Stimulated activated memory B cell treated with anti-CD40 and anti-IgM and Interleukin-4, amounts not matched to agents 10 μg/mL and 1 μg/mL and 100 μg/mL, for 72 hours (primary cell): ENCODE data around the gene ANKS1B.
"Not testable (repeated sequence)": the region's sequence is repeated elsewhere in the genome, so short reads cannot be mapped to it uniquely, and the experiment has no call there.

Source experiments
- ATAC-seq: fragments of 150-1000 bp; cut with Tn5 transposase; 2 replicates; pipeline ENCODE4 v1.10.0; 2021
- H3K27ac Mint-ChIP-seq: one replicate; pipeline ENCODE4 v1.8.0; 2022; ENCODE audit warnings: mild to moderate bottlenecking, mixed read lengths
- H3K27me3 Mint-ChIP-seq: one replicate; pipeline ENCODE4 v1.8.0; 2022; ENCODE audit warnings: mixed read lengths
- H3K36me3 Mint-ChIP-seq: one replicate; pipeline ENCODE4 v1.8.0; 2022; ENCODE audit warnings: mixed read lengths
- H3K4me1 Mint-ChIP-seq: one replicate; pipeline ENCODE4 v1.8.0; 2022; ENCODE audit warnings: mixed read lengths
- H3K4me3 Mint-ChIP-seq: one replicate; pipeline ENCODE4 v1.8.0; 2022; ENCODE audit warnings: mild to moderate bottlenecking, moderate library complexity, mixed read lengths
- H3K9me3 Mint-ChIP-seq: one replicate; pipeline ENCODE4 v1.8.0; 2022; ENCODE audit warnings: mixed read lengths

Gene ANKS1B

GRCh38 chr12:99374023-99374422 lies 610.7 kb downstream of the ANKS1B start:
- H3K4me1 Mint-ChIP-seq = no peaks in the 10 kb centered on the region
- ATAC-seq = no peak
- H3K27me3 Mint-ChIP-seq = no peaks in the 10 kb centered on the region
- H3K4me3 Mint-ChIP-seq = no peak overlapping the region
- no peaks in the 10 kb centered on the region for H3K36me3 Mint-ChIP-seq
- peaks cover 4% of the 10 kb centered on the region for H3K9me3 Mint-ChIP-seq
- H3K27ac Mint-ChIP-seq = no peak overlapping the region

- no peak overlapping the region for H3K4me3 Mint-ChIP-seq
- no peak for ATAC-seq
- no peaks in the 10 kb centered on the region for H3K36me3 Mint-ChIP-seq
- peaks cover 7% of the 10 kb centered on the region for H3K9me3 Mint-ChIP-seq
- no peaks in the 10 kb centered on the region for H3K4me1 Mint-ChIP-seq
- no peak overlapping the region for H3K27ac Mint-ChIP-seq
- H3K27me3 Mint-ChIP-seq = no peaks in the 10 kb centered on the region
Measured at GRCh38 chr12:99372257-99372920, 612.3 kb downstream of the ANKS1B start.

GRCh38 chr12:99370421-99371138 lies 614.2 kb downstream of the ANKS1B start:
- Mint-ChIP-seq H3K36me3 (no peaks in the 10 kb centered on the region), H3K9me3 (peaks cover 7% of the 10 kb centered on the region), H3K27me3 (no peaks in the 10 kb centered on the region), H3K27ac (no peak overlapping the region), H3K4me1 (no peaks in the 10 kb centered on the region), H3K4me3 (no peak overlapping the region)
- ATAC-seq = no peak

GRCh38 chr12:99367181-99367580 lies 617.6 kb downstream of the ANKS1B start:
- no peaks in the 10 kb centered on the region for H3K36me3 Mint-ChIP-seq
- no peak overlapping the region for H3K27ac Mint-ChIP-seq
- no peaks in the 10 kb centered on the region for H3K27me3 Mint-ChIP-seq
- no peak overlapping the region for H3K4me3 Mint-ChIP-seq
- peaks cover 7% of the 10 kb centered on the region for H3K9me3 Mint-ChIP-seq
- H3K4me1 Mint-ChIP-seq = no peaks in the 10 kb centered on the region
- no peak for ATAC-seq

DNA sequence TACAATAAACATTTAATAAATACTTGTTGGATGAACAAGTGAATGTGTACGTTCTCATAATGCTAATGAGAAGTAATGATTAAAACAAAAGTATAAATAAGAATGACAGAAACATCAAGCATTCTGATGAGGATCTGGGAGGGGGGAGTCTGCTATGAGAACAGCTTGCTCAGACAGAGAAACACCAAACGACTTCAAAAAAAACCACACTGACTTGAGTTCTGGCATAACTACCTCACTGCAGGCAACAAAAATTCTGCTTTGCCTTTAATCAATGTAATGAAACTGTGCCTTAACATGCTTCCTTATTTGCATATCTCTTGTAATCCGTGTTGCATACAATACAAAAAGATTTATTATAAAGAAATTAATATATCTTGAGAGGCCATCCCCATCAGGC lies 632.5 kb downstream of the ANKS1B start:
- no peak for ATAC-seq
- H3K9me3 Mint-ChIP-seq = no peaks in the 10 kb centered on the region
- H3K36me3 Mint-ChIP-seq = no peaks in the 10 kb centered on the region
- H3K4me1 Mint-ChIP-seq = no peaks in the 10 kb centered on the region
- H3K27ac Mint-ChIP-seq = no peak overlapping the region
- no peak overlapping the region for H3K4me3 Mint-ChIP-seq
- no peaks in the 10 kb centered on the region for H3K27me3 Mint-ChIP-seq

DNA sequence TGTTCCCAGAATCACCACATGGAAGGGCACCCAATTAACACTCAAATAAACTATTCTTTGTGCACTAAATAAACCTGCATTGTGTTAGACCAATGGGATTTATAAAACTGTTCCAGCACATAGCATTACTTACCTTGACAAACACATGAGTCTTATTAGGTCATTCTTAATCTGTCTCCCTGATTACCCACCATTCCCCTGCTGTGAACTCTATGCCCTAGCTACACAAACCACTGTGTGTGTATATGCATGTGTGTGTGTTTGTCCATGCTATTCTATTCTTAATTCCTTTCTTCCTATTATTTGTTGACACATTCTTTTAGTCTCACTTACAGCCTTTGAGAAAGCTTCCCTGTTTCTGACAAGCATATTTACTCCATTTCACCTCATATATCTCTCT lies 640.8 kb downstream of the ANKS1B start:
- H3K4me1 Mint-ChIP-seq = no peaks in the 10 kb centered on the region
- ATAC-seq = no peak
- no peak overlapping the region for H3K4me3 Mint-ChIP-seq
- peaks cover 6% of the 10 kb centered on the region for H3K9me3 Mint-ChIP-seq
- H3K27ac Mint-ChIP-seq = no peak overlapping the region
- H3K36me3 Mint-ChIP-seq = no peaks in the 10 kb centered on the region
- no peaks in the 10 kb centered on the region for H3K27me3 Mint-ChIP-seq

GRCh38 chr12:99339663-99340062 lies 645.1 kb downstream of the ANKS1B start:
- Mint-ChIP-seq H3K27me3 (no peaks in the 10 kb centered on the region), H3K9me3 (peaks cover 2% of the 10 kb centered on the region), H3K27ac (no peak overlapping the region), H3K36me3 (no peaks in the 10 kb centered on the region), H3K4me1 (no peaks in the 10 kb centered on the region), H3K4me3 (no peak overlapping the region)
- no peak for ATAC-seq

DNA sequence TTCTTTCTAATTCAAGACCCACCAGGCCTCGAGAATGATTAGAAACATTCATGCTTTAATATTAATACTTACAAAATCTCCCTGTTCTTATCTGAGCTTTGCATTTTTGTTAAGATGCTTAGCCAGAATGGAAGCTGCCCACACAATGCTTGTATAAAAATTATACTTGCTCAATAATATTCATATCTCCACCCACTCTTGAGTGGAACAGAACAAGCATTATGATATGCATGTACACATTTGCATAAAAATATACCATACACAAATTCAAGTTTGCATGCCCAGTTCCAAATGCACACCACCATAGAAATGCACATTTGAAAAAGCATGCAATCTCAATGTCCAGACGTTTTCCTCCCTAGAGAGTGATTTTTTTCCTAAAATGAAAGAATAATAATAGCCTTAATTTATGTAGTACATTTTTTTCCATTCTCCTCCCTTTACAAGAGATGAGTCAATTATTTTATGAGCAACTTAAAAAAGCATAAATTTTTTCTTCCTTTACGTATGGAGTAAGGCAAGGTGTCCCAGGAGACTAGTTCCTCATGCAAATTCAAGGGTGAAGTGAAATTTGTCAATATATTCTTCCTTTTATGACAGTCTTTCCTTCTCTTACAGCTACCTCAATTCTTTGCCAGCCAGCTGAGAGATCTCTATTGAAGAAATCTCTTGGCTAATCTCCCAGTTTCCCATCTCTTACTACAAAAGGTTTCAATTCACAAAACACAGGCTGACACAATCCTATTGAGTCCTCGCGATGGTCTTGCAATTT lies 650.3 kb downstream of the ANKS1B start:
- no peaks in the 10 kb centered on the region for H3K36me3 Mint-ChIP-seq
- H3K27me3 Mint-ChIP-seq = no peaks in the 10 kb centered on the region
- peaks cover 5% of the 10 kb centered on the region for H3K9me3 Mint-ChIP-seq
- H3K27ac Mint-ChIP-seq = no peak overlapping the region
- H3K4me1 Mint-ChIP-seq = no peaks in the 10 kb centered on the region
- no peak for ATAC-seq
- H3K4me3 Mint-ChIP-seq = no peak overlapping the region

GRCh38 chr12:99332936-99333591 lies 651.7 kb downstream of the ANKS1B start:
- H3K9me3 Mint-ChIP-seq = peaks cover 2% of the 10 kb centered on the region
- H3K4me3 Mint-ChIP-seq = no peak overlapping the region
- no peaks in the 10 kb centered on the region for H3K27me3 Mint-ChIP-seq
- no peaks in the 10 kb centered on the region for H3K36me3 Mint-ChIP-seq
- no peak overlapping the region for H3K27ac Mint-ChIP-seq
- H3K4me1 Mint-ChIP-seq = no peaks in the 10 kb centered on the region
- ATAC-seq = no peak

- Mint-ChIP-seq H3K36me3 (no peaks in the 10 kb centered on the region), H3K27me3 (no peaks in the 10 kb centered on the region), H3K9me3 (peaks cover 2% of the 10 kb centered on the region), H3K4me1 (no peaks in the 10 kb centered on the region), H3K4me3 (no peak overlapping the region), H3K27ac (no peak overlapping the region)
- no peak for ATAC-seq
Measured at GRCh38 chr12:99330216-99330615, 654.5 kb downstream of the ANKS1B start.

- not testable (repeated sequence) for H3K9me3 Mint-ChIP-seq, H3K4me1 Mint-ChIP-seq, H3K27ac Mint-ChIP-seq, H3K36me3 Mint-ChIP-seq, H3K27me3 Mint-ChIP-seq, ATAC-seq, H3K4me3 Mint-ChIP-seq
Measured at GRCh38 chr12:99321210-99321609, 663.5 kb downstream of the ANKS1B start.

DNA sequence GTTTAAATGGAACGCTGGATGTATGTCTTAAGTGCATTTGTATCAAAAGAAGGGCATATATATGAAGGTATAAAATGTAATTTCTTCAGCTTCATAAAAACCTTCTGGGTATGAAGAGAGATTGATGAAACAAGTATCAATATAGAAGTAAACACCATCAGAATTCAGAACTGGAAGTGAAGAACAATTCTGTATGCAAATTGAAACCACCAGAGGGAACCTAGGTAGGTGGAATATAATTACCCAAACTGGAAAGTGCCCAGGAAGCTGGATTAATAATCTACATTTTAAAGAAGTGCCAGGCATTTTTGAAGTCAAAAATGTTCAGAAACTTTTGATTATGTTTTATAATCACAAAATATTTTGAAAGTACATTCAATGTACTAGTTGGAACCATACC lies 673.4 kb downstream of the ANKS1B start:
- Mint-ChIP-seq H3K9me3 (peaks cover 10% of the 10 kb centered on the region), H3K36me3 (no peaks in the 10 kb centered on the region), H3K4me3 (no peak overlapping the region), H3K27ac (no peak overlapping the region), H3K27me3 (no peaks in the 10 kb centered on the region), H3K4me1 (no peaks in the 10 kb centered on the region)
- no peak for ATAC-seq

DNA sequence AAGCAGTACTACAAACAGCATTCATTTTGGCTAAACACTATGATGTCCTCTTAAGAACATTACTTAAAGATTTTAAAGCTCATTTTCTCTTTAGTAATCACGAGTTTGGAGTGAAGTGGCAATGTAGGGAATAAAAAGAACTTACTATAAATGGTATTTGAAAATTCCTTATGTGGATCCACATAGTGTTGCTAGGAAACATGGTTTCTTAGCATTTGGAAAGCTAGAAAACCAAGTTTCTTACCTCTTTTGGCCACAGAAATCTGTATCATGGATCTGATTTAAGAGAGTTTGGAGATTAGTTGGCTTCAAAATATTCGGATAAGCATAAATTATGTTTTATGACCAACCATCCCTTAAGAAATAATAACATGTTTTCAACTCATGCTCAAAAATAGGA lies 674.9 kb downstream of the ANKS1B start:
- Mint-ChIP-seq H3K27ac (no peak overlapping the region), H3K9me3 (peaks cover 8% of the 10 kb centered on the region), H3K27me3 (no peaks in the 10 kb centered on the region), H3K36me3 (no peaks in the 10 kb centered on the region), H3K4me3 (no peak overlapping the region), H3K4me1 (no peaks in the 10 kb centered on the region)
- no peak for ATAC-seq

DNA sequence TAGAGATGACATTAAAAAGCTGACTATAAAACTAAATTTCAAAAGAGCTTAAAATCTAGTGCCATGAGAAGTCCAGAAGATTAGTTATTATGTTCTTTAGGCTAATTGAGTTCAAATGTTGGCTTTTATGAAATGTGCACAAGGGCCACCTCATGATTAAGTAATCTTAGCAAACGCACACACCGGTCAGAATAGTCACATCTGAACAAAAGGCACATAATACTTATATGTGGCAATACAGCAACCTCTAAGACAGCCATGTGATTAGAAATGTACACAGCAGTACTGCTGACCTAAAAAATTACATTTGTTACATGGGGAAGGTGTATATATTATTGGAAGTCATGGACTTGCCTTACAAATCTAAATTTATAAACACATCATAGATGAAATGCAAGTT lies 681.9 kb downstream of the ANKS1B start:
- Mint-ChIP-seq H3K36me3 (no peaks in the 10 kb centered on the region), H3K27ac (no peak overlapping the region), H3K4me3 (no peak overlapping the region), H3K4me1 (no peaks in the 10 kb centered on the region), H3K9me3 (peaks cover 3% of the 10 kb centered on the region), H3K27me3 (no peaks in the 10 kb centered on the region)
- no peak for ATAC-seq

GRCh38 chr12:99287136-99287535 lies 697.6 kb downstream of the ANKS1B start:
- ATAC-seq = no peak
- Mint-ChIP-seq H3K4me1 (no peaks in the 10 kb centered on the region), H3K27ac (no peak overlapping the region), H3K36me3 (no peaks in the 10 kb centered on the region), H3K9me3 (peaks cover 13% of the 10 kb centered on the region), H3K4me3 (no peak overlapping the region), H3K27me3 (no peaks in the 10 kb centered on the region)
